Aorta (tissue), 5 donors: ENCODE data around the gene SPEF1. TPM values are rescaled to one million over a fixed set of nuclear protein-coding genes. Genes with fewer than 3 reads are reported as not detected.

Experiments used
- ATAC-seq: fragments of 200-7000 bp; cut with Tn5 transposase; one replicate; pipeline ENCODE4 v1.9.1; 2022; ENCODE audit warnings: moderate library complexity; ENCODE audit not compliant: low FRiP score
- DNase-seq, 2 donors: peaks; one replicate each; pipeline ENCODE4 v3.0.0-alpha.2; 2020
- H3K27ac ChIP-seq, 2 donors: one replicate each; pipeline ENCODE4 v1.5.1; 2013; ENCODE audit warnings: low read length in 2 of 2, mild to moderate bottlenecking in 2 of 2, moderate library complexity in 2 of 2, control low read depth in 1 of 2, inconsistent platforms in 1 of 2, low read depth in 1 of 2
- H3K27me3 ChIP-seq, 2 donors: one replicate each; pipeline ENCODE4 v1.6.1; 2013; ENCODE audit warnings: control low read depth in 1 of 2, low read length in 1 of 2, mild to moderate bottlenecking in 1 of 2, moderate library complexity in 1 of 2; ENCODE audit not compliant: insufficient read depth in 2 of 2, control insufficient read depth in 1 of 2
- H3K36me3 ChIP-seq, 2 donors: one replicate each; pipeline ENCODE4 v1.6.1; 2013; ENCODE audit warnings: control low read depth in 1 of 2, low read length in 1 of 2, mild to moderate bottlenecking in 1 of 2; ENCODE audit not compliant: insufficient read depth in 2 of 2, control insufficient read depth in 1 of 2
- H3K4me1 ChIP-seq, 2 donors: one replicate each; pipeline ENCODE4 v1.6.1; 2013; ENCODE audit warnings: low read length in 2 of 2, control low read depth in 1 of 2, mild to moderate bottlenecking in 1 of 2, moderate library complexity in 1 of 2; ENCODE audit not compliant: insufficient read depth in 2 of 2, control insufficient read depth in 1 of 2
- H3K4me3 ChIP-seq, 2 donors: one replicate each; pipeline ENCODE4 v1.5.1; 2013; ENCODE audit warnings: low read length in 2 of 2, control low read depth in 1 of 2, mild to moderate bottlenecking in 1 of 2
- H3K9me3 ChIP-seq: one replicate; pipeline ENCODE4 v1.6.1; 2013; ENCODE audit warnings: mild to moderate bottlenecking, low read length; ENCODE audit not compliant: control insufficient read depth
- WGBS, 2 donors: extraction: QIAGEN DNeasy Blood & Tissue Kit; methylation state at CpG; one replicate each; pipeline ENCODE4 v1.1.7; 2013; 5-methylcytosine and 5-hydroxymethylcytosine counted together
- intact Hi-C, 2 donors: fragments of 100-400 bp; cut with DNase I; formaldehyde crosslinking; loops; one replicate each; pipeline versions ENCODE4 v1.14.2 to v1.15.0; 2022
- polyA plus RNA-seq, 2 donors: library from polyadenylated mRNA; stranded (reverse); fragments of 200-250 nt; gene quantifications; one replicate each; pipeline ENCODE4 v1.2.3, GENCODE V29; 2013
- total RNA-seq, 2 donors: library from RNA; stranded (reverse); fragmentation: NEBNext Ultra II Directional; extraction: Animal tissue kit (Norgen Biotek cat#: 25700); gene quantifications; one replicate each; pipeline ENCODE4 v1.2.1, GENCODE V29; 2021
- donor health status: healthy with polysubstance abuse.
- donor health status: Bipolar disorder and iron deficiency.
- donor health status: DM: no; HTN: no; CAD: no.
- donor health status: DM: no; HTN: no; CAD: no.
- donor health status: DM: yes; HTN: yes; CAD: no.

The SPEF1 gene
- total and polyA plus RNA-seq, 4 donors, result 0.90 TPM; not detected in 3

GRCh38 chr20:3782597-3782996, 1.3 kb upstream of the SPEF1 start:
- peak in 1 of 2 donors; percentile 43 for DNase-seq
- H3K9me3 ChIP-seq, result no peaks in the 10 kb centered on the region
- H3K4me1 ChIP-seq, result no peaks in the 10 kb centered on the region
- no peaks in the 10 kb centered on the region for H3K27me3 ChIP-seq
- intact Hi-C loops, result loop anchor here in 1 of 2 donors (10.0 kb wide), 1 partner anchor 62 kb away; the partner anchor contains the start of gene MAVS
- WGBS, 2 donors, result 81 to 84% methylated on average over 6 of the region's 6 CpGs
- H3K36me3 ChIP-seq, result no peaks in the 10 kb centered on the region
- ATAC-seq, result no peak
- H3K4me3 ChIP-seq, result no peak overlapping the region
- H3K27ac ChIP-seq, result no peak overlapping the region

- intact Hi-C loops, result no loop called here
- Histone ChIP-seq H3K9me3 (no peaks in the 10 kb centered on the region), H3K4me1 (no peaks in the 10 kb centered on the region), H3K36me3 (no peaks in the 10 kb centered on the region), H3K27ac (no peak overlapping the region), H3K27me3 (no peaks in the 10 kb centered on the region), H3K4me3 (no peak overlapping the region)
- ATAC-seq (no peak), DNase-seq (peak; percentile 43 to 70)
- WGBS, 2 donors, result 41 to 45% methylated on average over 17 to 18 of the region's 18 CpGs
These were observed 2.3 kb downstream of the SPEF1 start for GRCh38 chr20:3778976-3779375.

- Histone ChIP-seq H3K27me3 (no peaks in the 10 kb centered on the region), H3K27ac (no peak overlapping the region), H3K9me3 (no peaks in the 10 kb centered on the region), H3K36me3 (no peaks in the 10 kb centered on the region), H3K4me3 (peak overlapping the region; percentile 8 to 24), H3K4me1 (no peaks in the 10 kb centered on the region)
- peak; percentile 90 to 91 for DNase-seq
- ATAC-seq, result peak; percentile 72
- WGBS, 2 donors, result 2 to 3% methylated on average over 70 of the region's 70 CpGs
- intact Hi-C loops, result no loop called here
These were observed 3.3 kb downstream of the SPEF1 start for GRCh38 chr20:3777716-3778629.

- WGBS, 2 donors, result 11 to 12% methylated on average over 16 of the region's 16 CpGs
- intact Hi-C loops, result no loop called here
- ATAC-seq (no peak), DNase-seq (no peak)
- Histone ChIP-seq H3K4me3 (peak overlapping the region; percentile 8 to 24), H3K27ac (no peak overlapping the region), H3K36me3 (no peaks in the 10 kb centered on the region), H3K9me3 (no peaks in the 10 kb centered on the region), H3K27me3 (no peaks in the 10 kb centered on the region), H3K4me1 (no peaks in the 10 kb centered on the region)
These were observed 3.9 kb downstream of the SPEF1 start for GRCh38 chr20:3777381-3777715.

GRCh38 chr20:3775457-3776108, 5.7 kb downstream of the SPEF1 start:
- Histone ChIP-seq H3K36me3 (no peaks in the 10 kb centered on the region), H3K27ac (no peak overlapping the region), H3K9me3 (no peaks in the 10 kb centered on the region), H3K27me3 (no peaks in the 10 kb centered on the region), H3K4me1 (no peaks in the 10 kb centered on the region), H3K4me3 (no peak overlapping the region)
- no peak for DNase-seq
- 94% methylated on average over 4 of the region's 4 CpGs for WGBS, 2 donors
- intact Hi-C loops, result no loop called here
- ATAC-seq, result no peak

GRCh38 chr20:3771552-3772058, 9.6 kb downstream of the SPEF1 start:
- Histone ChIP-seq H3K27me3 (no peaks in the 10 kb centered on the region), H3K4me1 (no peaks in the 10 kb centered on the region), H3K27ac (no peak overlapping the region), H3K4me3 (no peak overlapping the region), H3K36me3 (no peaks in the 10 kb centered on the region), H3K9me3 (no peaks in the 10 kb centered on the region)
- intact Hi-C loops, result no loop called here
- DNase-seq (no peak), ATAC-seq (no peak)
- 79 to 83% methylated on average over 7 of the region's 7 CpGs for WGBS, 2 donors

GRCh38 chr20:3768342-3769130, 12.7 kb downstream of the SPEF1 start:
- H3K27me3 ChIP-seq, result no peaks in the 10 kb centered on the region
- peak overlapping the region; percentile 34 to 47 for H3K27ac ChIP-seq
- 1% methylated on average over 50 to 51 of the region's 51 CpGs for WGBS, 2 donors
- ATAC-seq (peak; percentile 75), DNase-seq (peak; percentile 86 to 92)
- peak overlapping the region; percentile 16 to 52 for H3K4me3 ChIP-seq
- H3K4me1 ChIP-seq, result no peaks in the 10 kb centered on the region
- no peaks in the 10 kb centered on the region for H3K9me3 ChIP-seq
- H3K36me3 ChIP-seq, result no peaks in the 10 kb centered on the region
- intact Hi-C loops, result loop anchor here (5.0 kb wide), 2 partner anchors 81 to 91 kb away; no protein-coding TSS in a partner anchor
